ENCODE data around the gene FRK.

DNA sequence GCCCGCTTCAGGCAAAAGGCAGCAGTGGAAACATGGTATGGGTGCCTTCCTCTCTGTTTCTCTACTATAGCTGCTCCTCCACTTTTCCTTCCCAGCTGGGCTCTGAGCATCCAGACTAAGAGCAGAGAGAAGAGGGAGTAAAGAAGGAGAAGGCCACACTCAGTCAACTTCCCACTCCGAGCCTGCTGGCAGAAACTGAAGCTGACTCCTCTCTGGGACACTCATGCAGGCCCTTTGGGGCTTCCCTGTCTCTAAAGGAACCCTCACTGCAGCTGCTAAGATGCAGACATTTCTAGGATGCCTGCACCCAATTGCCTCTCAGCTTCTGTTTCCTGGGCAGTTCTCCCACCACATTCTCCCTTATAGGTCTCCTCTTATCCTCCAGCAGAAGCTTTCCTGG, 88.9 kb downstream of the FRK start:
- TF ChIP-seq, protein P1, sequence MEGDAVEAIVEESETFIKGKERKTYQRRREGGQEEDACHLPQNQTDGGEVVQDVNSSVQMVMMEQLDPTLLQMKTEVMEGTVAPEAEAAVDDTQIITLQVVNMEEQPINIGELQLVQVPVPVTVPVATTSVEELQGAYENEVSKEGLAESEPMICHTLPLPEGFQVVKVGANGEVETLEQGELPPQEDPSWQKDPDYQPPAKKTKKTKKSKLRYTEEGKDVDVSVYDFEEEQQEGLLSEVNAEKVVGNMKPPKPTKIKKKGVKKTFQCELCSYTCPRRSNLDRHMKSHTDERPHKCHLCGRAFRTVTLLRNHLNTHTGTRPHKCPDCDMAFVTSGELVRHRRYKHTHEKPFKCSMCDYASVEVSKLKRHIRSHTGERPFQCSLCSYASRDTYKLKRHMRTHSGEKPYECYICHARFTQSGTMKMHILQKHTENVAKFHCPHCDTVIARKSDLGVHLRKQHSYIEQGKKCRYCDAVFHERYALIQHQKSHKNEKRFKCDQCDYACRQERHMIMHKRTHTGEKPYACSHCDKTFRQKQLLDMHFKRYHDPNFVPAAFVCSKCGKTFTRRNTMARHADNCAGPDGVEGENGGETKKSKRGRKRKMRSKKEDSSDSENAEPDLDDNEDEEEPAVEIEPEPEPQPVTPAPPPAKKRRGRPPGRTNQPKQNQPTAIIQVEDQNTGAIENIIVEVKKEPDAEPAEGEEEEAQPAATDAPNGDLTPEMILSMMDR (optimal IDR thresholded peaks at IDR 0.05 in 1 of 3, IDR thresholded peaks at IDR 0.05 in 1 of 3, conservative IDR thresholded peaks at IDR 0.05 in 1 of 3; ENCODE audit: extremely low read depth in 1 of 3, insufficient read depth in 2 of 3, low read length in 3 of 3) = no peak
- TF ChIP-seq EZH2 (IDR thresholded peaks at IDR 0.05; ENCODE audit: low read length) = no peak

Measured in keratinocyte (primary cell).